Calu3 (cell line): Measurements from ENCODE around the gene PSMC4. TPM values are rescaled to one million over a fixed set of nuclear protein-coding genes. Genes with fewer than 3 reads are reported as not detected.
A peak's percentile ranks its signal among the peaks of the same experiment; 100 is the strongest.
"Not testable (repeated sequence)": the region's sequence is repeated elsewhere in the genome, so short reads cannot be mapped to it uniquely, and the experiment has no call there.

Source experiments
- BruUV-seq: library from RNA; stranded (reverse); fragments of 400-500 nt; replicated peaks from 2 replicates; lab custom pipeline; 2021; lab: Mats Ljungman, UMichigan
- CTCF ChIA-PET: fragments of 300-600 bp; sonication (Branson Sonifier 250); formaldehyde crosslinking; loops from one replicate; lab custom pipeline; 2022; ENCODE audit warnings: antibody characterized with exemption; lab: Charles Lee
- DNase-seq: peaks from one replicate; pipeline ENCODE4 v3.0.0; 2022
- H3K27ac Mint-ChIP-seq: one replicate; pipeline ENCODE4 v1.8.0; 2022; ENCODE audit warnings: mixed read lengths; ENCODE audit not compliant: unreplicated experiment
- H3K27me3 Mint-ChIP-seq: one replicate; pipeline ENCODE4 v1.8.0; 2022; ENCODE audit warnings: mixed read lengths; ENCODE audit not compliant: unreplicated experiment
- H3K36me3 Mint-ChIP-seq: one replicate; pipeline ENCODE4 v1.8.0; 2022; ENCODE audit warnings: mild to moderate bottlenecking, moderate library complexity, mixed read lengths; ENCODE audit not compliant: insufficient read depth, unreplicated experiment
- H3K4me1 Mint-ChIP-seq: one replicate; pipeline ENCODE4 v1.8.0; 2022; ENCODE audit warnings: mild to moderate bottlenecking, low read depth, mixed read lengths; ENCODE audit not compliant: unreplicated experiment
- H3K4me3 Mint-ChIP-seq: one replicate; pipeline ENCODE4 v1.8.0; 2022; ENCODE audit warnings: mild to moderate bottlenecking, low read depth, moderate library complexity, mixed read lengths; ENCODE audit not compliant: unreplicated experiment
- H3K9me3 Mint-ChIP-seq: one replicate; pipeline ENCODE4 v1.8.0; 2022; ENCODE audit warnings: low read depth, mixed read lengths; ENCODE audit not compliant: unreplicated experiment
- intact Hi-C: fragments of 100-400 bp; cut with micrococcal nuclease; formaldehyde crosslinking; loops from one replicate; pipeline ENCODE4 v1.10.0; 2022; ENCODE audit not compliant: unreplicated experiment
- total RNA-seq: library from RNA; stranded (reverse); gene quantifications from 2 replicates; pipeline ENCODE4 v1.2.3, GENCODE V29; 2022
- TF ChIP-seq, protein P1 (sequence below): fragments of 200-600 bp; IDR thresholded peaks from one replicate; pipeline ENCODE4 v1.8.0; 2022; ENCODE audit warnings: antibody characterized with exemption; ENCODE audit not compliant: unreplicated experiment

Gene PSMC4
- total RNA-seq, 1 experiment from 2014 or later = 300 TPM

DNA sequence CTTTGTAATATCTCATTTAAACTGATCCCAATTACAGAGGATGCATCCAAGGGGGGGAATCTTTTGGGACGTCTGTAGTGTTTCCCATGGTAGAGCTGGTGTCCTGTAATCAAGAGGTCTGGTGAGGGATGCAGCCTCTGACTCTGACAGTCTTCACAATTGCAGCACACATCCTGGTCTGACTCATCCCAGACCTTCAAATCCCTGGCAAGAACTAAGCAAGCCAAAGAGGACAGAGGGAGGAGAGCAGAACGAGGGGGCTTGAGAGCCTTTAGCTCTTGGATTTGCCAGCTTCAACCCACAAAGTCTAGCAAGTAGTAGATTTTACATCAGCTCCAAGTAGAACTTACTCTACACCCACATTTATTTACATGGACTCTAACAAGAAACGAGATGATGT lies 19.3 kb upstream of the PSMC4 start:
- Mint-ChIP-seq H3K27ac (peak overlapping the region; percentile 41), H3K4me3 (no peak overlapping the region), H3K4me1 (peaks cover 43% of the 10 kb centered on the region), H3K9me3 (peaks cover 5% of the 10 kb centered on the region), H3K36me3 (peaks cover 2% of the 10 kb centered on the region), H3K27me3 (no peaks in the 10 kb centered on the region)
- BruUV-seq = no TSS peak
- no peak for DNase-seq
- intact Hi-C loops = no loop called here
- TF ChIP-seq, protein P1, sequence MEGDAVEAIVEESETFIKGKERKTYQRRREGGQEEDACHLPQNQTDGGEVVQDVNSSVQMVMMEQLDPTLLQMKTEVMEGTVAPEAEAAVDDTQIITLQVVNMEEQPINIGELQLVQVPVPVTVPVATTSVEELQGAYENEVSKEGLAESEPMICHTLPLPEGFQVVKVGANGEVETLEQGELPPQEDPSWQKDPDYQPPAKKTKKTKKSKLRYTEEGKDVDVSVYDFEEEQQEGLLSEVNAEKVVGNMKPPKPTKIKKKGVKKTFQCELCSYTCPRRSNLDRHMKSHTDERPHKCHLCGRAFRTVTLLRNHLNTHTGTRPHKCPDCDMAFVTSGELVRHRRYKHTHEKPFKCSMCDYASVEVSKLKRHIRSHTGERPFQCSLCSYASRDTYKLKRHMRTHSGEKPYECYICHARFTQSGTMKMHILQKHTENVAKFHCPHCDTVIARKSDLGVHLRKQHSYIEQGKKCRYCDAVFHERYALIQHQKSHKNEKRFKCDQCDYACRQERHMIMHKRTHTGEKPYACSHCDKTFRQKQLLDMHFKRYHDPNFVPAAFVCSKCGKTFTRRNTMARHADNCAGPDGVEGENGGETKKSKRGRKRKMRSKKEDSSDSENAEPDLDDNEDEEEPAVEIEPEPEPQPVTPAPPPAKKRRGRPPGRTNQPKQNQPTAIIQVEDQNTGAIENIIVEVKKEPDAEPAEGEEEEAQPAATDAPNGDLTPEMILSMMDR = no peak
- CTCF ChIA-PET = interaction anchor here (0.6 to 1.1 kb wide), 2 partner anchors 18 to 73 kb away, joined by 3 to 6 read pairs; no protein-coding TSS in a partner anchor

DNA sequence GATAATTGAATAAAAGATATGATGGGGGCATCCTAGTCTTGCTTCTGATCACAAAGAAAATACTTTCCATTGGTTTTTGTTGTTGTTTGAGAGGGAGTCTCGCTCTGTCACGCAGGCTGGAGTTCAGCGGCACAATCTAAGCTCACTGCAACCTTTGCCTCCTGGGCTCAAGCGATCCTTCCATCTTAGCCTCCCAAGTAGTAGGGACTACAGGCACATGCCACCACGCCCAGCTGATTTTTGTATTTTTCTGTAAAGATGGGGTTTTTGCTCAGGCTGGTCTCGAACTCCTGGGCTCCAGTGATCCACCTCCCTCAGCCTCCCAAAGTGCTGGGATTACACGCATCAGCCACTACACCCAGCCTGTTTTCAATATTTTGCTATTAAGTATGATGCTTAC lies 17.1 kb upstream of the PSMC4 start:
- Mint-ChIP-seq H3K4me3 (no peak overlapping the region), H3K36me3 (no peaks in the 10 kb centered on the region), H3K27me3 (no peaks in the 10 kb centered on the region), H3K4me1 (peaks cover 39% of the 10 kb centered on the region), H3K9me3 (peaks cover 5% of the 10 kb centered on the region), H3K27ac (no peak overlapping the region)
- TF ChIP-seq, protein P1 = no peak
- BruUV-seq = no TSS peak
- CTCF ChIA-PET = interaction anchor here (0.6 to 1.7 kb wide), 4 partner anchors 10 to 111 kb away, joined by 3 to 14 read pairs (median 4); partner anchors contain the start of gene PSMC4
- intact Hi-C loops = no loop called here
- no peak for DNase-seq

DNA sequence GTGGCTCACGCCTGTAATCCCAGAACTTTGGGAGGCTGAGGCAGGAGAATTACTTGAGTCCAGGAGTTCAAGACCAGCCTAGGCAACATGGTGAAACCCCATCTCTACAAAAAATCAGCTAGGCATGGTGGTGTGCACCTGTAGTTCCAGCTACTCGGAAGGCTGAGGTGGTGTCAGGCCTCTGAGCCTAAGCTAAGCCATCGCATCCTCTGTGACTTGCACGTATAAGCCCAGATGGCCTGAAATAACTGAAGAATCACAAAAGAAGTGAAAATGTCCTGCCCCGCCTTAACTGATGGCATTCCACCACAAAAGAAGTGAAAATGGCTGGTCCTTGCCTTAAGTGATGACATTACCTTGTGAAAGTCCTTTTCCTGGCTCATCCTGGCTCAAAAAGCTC lies 13.1 kb upstream of the PSMC4 start:
- CTCF ChIA-PET = interaction anchor here (0.7 kb wide), 1 partner anchor 820 kb away, joined by 5 read pairs; no protein-coding TSS in a partner anchor
- H3K27ac Mint-ChIP-seq, H3K9me3 Mint-ChIP-seq, H3K27me3 Mint-ChIP-seq, H3K36me3 Mint-ChIP-seq, H3K4me3 Mint-ChIP-seq, DNase-seq, BruUV-seq, intact Hi-C loops: not testable (repeated sequence)
- H3K4me1 Mint-ChIP-seq = peaks cover 28% of the 10 kb centered on the region

DNA sequence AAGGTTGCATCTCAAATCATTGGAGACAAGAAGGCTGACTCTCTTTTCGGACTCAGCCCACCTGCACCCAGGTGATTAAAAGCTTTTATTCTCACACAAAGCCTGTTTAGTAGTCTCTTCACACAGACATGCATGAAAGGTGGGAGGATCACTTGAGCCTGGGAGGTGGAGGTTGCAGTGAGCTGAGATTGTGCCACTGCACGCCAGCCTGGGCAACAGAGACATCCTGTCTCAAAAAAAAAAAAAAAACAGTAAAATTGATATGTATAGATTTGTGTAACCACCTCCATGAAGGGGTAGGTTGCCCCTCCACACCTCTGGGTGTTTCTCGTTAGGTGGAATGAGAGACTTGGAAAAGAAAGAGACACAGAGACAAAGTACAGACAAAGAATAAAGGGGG lies 12.0 kb upstream of the PSMC4 start:
- peaks cover 17% of the 10 kb centered on the region for H3K4me1 Mint-ChIP-seq
- H3K27me3 Mint-ChIP-seq, H3K27ac Mint-ChIP-seq, DNase-seq, H3K36me3 Mint-ChIP-seq, intact Hi-C loops, H3K9me3 Mint-ChIP-seq, H3K4me3 Mint-ChIP-seq, BruUV-seq: not testable (repeated sequence)
- CTCF ChIA-PET = interaction anchor here (0.6 to 0.7 kb wide), 2 partner anchors 11 to 899 kb away, joined by 3 read pairs; no protein-coding TSS in a partner anchor

DNA sequence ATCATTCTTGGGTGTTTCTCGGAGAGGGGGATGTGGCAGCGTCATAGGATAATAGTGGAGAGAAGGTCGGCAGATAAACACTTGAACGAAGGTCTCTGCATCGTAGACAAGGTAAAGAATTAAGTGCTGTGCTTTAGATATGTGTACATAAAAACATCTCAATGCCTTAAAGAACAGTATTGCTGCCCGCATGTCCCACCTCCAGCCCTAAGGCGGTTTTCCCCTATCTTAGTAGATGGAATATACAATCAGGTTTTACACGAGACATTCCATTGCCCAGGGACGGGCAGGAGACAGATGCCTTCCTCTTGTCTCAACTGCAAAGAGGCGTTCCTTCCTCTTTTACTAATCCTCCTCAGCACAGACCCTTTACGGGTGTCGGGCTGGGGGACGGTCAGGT lies 11.6 kb upstream of the PSMC4 start:
- CTCF ChIA-PET, H3K27ac Mint-ChIP-seq, H3K27me3 Mint-ChIP-seq: not testable (repeated sequence)

DNA sequence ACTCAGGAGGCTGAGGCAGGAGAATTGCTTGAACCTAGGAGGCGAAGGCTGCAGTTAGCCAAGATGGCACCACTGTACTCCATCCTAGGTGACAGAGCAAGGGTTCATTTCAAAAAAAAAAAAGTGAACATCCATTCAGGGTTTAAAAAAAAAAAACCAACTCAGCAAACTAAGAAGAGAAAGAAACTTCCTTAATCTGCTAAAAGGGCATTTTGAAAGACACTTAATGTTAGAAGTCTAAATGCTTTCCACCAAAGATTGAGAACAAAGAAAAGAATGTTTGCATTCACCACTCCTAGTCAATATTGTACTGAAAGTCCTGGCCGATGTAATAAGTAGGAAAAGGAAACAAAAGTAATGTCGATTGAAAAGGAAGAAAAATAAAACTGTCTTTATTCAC lies 7.1 kb upstream of the PSMC4 start:
- H3K4me1 Mint-ChIP-seq = peaks cover 22% of the 10 kb centered on the region
- H3K27ac Mint-ChIP-seq = no peak overlapping the region
- no peaks in the 10 kb centered on the region for H3K27me3 Mint-ChIP-seq
- H3K4me3 Mint-ChIP-seq = no peak overlapping the region
- intact Hi-C loops = no loop called here
- TF ChIP-seq, protein P1 = no peak
- H3K36me3 Mint-ChIP-seq = peaks cover 9% of the 10 kb centered on the region
- DNase-seq = no peak
- CTCF ChIA-PET = no interaction called here
- H3K9me3 Mint-ChIP-seq = no peaks in the 10 kb centered on the region
- BruUV-seq = no TSS peak

More for the DNA sequence above, 11.6 kb upstream of the PSMC4 start:
- H3K9me3 Mint-ChIP-seq, DNase-seq, H3K36me3 Mint-ChIP-seq, H3K4me3 Mint-ChIP-seq, intact Hi-C loops, BruUV-seq: not testable (repeated sequence)
- peaks cover 13% of the 10 kb centered on the region for H3K4me1 Mint-ChIP-seq
